ENCODE measurements around the gene HIVEP2. TPM values are rescaled to one million over a fixed set of nuclear protein-coding genes. Genes with fewer than 3 reads are reported as not detected.
A peak's percentile ranks its signal among the peaks of the same experiment; 100 is the strongest.

The HIVEP2 gene
- total RNA-seq, 1 donor from 2014 or later, result 7.9 TPM

GRCh38 chr6:142885182-142885867, 59.7 kb downstream of the HIVEP2 start:
- TF ChIP-seq CTCF (IDR thresholded peaks at IDR 0.05; ENCODE audit: insufficient read depth, low read length, severe bottlenecking), result no peak
- H3K27me3 ChIP-seq (ENCODE audit: control insufficient read depth, insufficient read depth, low read length), result no peaks in the 10 kb centered on the region
- DNase-seq (ENCODE audit: low read depth), result peak; percentile 99
- H3K4me3 ChIP-seq (ENCODE audit: low read depth, low read length), result peak overlapping the region; percentile 19
- no peaks in the 10 kb centered on the region for H3K36me3 ChIP-seq (ENCODE audit: control insufficient read depth, insufficient read depth, low read length)
- no peak for FAIRE-seq

- no peaks in the 10 kb centered on the region for H3K36me3 ChIP-seq (ENCODE audit: control insufficient read depth, insufficient read depth, low read length)
- no peak for FAIRE-seq
- no peak overlapping the region for H3K4me3 ChIP-seq (ENCODE audit: low read depth, low read length)
- no peak for TF ChIP-seq CTCF (IDR thresholded peaks at IDR 0.05; ENCODE audit: insufficient read depth, low read length, severe bottlenecking)
- H3K27me3 ChIP-seq (ENCODE audit: control insufficient read depth, insufficient read depth, low read length), result no peaks in the 10 kb centered on the region
- no peak for DNase-seq (ENCODE audit: low read depth)
These were observed 60.6 kb downstream of the HIVEP2 start for GRCh38 chr6:142884214-142885035.

GRCh38 chr6:142883011-142883410, 62.0 kb downstream of the HIVEP2 start:
- TF ChIP-seq CTCF (IDR thresholded peaks at IDR 0.05; ENCODE audit: insufficient read depth, low read length, severe bottlenecking), result no peak
- DNase-seq (ENCODE audit: low read depth) (no peak), FAIRE-seq (no peak)
- H3K4me3 ChIP-seq (ENCODE audit: low read depth, low read length), result no peak overlapping the region
- H3K36me3 ChIP-seq (ENCODE audit: control insufficient read depth, insufficient read depth, low read length), result no peaks in the 10 kb centered on the region
- no peaks in the 10 kb centered on the region for H3K27me3 ChIP-seq (ENCODE audit: control insufficient read depth, insufficient read depth, low read length)

- no peaks in the 10 kb centered on the region for H3K36me3 ChIP-seq (ENCODE audit: control insufficient read depth, insufficient read depth, low read length)
- FAIRE-seq (no peak), DNase-seq (ENCODE audit: low read depth) (no peak)
- no peak for TF ChIP-seq CTCF (IDR thresholded peaks at IDR 0.05; ENCODE audit: insufficient read depth, low read length, severe bottlenecking)
- H3K4me3 ChIP-seq (ENCODE audit: low read depth, low read length), result no peak overlapping the region
- no peaks in the 10 kb centered on the region for H3K27me3 ChIP-seq (ENCODE audit: control insufficient read depth, insufficient read depth, low read length)
These were observed 63.2 kb downstream of the HIVEP2 start for GRCh38 chr6:142881761-142882160.

GRCh38 chr6:142881290-142881689, 63.7 kb downstream of the HIVEP2 start:
- DNase-seq (ENCODE audit: low read depth), result no peak
- no peak overlapping the region for H3K4me3 ChIP-seq (ENCODE audit: low read depth, low read length)
- TF ChIP-seq CTCF (IDR thresholded peaks at IDR 0.05; ENCODE audit: insufficient read depth, low read length, severe bottlenecking), result no peak
- FAIRE-seq, result no peak
- H3K27me3 ChIP-seq (ENCODE audit: control insufficient read depth, insufficient read depth, low read length), result no peaks in the 10 kb centered on the region
- H3K36me3 ChIP-seq (ENCODE audit: control insufficient read depth, insufficient read depth, low read length), result no peaks in the 10 kb centered on the region

Measured in bronchial epithelial cell (primary cell).